SKM-1 (cell line): Measurements from ENCODE around the gene AKAP13.
"Not testable (repeated sequence)": the region's sequence is repeated elsewhere in the genome, so short reads cannot be mapped to it uniquely, and the experiment has no call there.

ENCODE experiments used
- DNase-seq: peaks from one replicate; lab custom pipeline; 2025; ENCODE audit not compliant: unreplicated experiment; lab: John Stamatoyannopoulos, UW

Gene AKAP13

DNA sequence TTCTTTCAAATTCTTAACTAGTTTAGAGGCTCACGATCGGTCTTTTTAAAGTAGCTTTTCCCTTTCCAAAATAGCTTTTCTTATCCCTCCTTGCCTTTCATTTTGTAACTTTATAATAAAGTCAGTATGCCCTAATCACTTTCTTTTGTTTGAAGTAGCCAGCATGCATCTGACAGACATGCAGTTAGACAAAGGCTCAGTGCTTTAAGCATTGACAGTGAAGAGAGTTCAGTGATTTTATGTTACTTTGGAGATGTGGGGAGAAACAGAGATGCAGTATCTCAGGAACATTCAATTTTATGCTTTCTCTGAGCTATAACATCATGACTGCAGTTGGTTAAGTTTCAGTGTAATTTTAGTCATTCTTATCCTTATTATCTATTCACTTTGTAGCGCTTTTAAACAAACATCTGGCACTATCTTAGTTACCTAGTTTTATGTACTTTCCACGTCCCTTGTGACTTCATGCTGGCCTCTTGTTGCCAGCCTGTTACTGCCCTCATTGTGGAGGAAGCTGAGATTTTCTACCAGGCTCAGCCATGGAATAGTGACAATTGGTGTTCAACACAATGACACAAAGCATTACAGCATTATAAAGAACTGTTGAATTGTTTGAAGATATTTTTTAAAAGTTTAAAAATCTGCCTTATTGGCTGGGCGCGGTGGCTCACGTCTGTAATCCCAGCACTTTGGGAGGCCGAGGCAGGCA, 90.3 kb downstream of the AKAP13 start:
- no peak for DNase-seq

DNA sequence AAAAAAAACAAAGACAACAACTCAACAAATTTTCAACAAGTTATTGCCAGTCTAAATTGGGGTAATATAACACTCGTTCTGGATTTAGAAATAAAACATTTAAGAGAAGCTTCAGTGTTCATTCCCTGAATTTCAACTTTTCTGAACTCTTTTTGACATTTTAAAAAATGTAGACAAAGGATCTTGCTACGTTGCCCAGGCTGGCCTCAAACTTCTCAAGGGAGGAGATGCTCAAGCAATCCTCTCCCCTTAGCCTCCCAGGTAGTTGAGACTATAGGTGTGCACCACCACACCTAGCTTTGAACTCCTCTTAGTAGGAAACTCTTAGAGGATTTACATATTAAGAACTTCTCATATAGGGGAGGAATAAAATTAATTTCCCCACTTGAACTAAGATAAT, 91.9 kb downstream of the AKAP13 start:
- no peak for DNase-seq

DNA sequence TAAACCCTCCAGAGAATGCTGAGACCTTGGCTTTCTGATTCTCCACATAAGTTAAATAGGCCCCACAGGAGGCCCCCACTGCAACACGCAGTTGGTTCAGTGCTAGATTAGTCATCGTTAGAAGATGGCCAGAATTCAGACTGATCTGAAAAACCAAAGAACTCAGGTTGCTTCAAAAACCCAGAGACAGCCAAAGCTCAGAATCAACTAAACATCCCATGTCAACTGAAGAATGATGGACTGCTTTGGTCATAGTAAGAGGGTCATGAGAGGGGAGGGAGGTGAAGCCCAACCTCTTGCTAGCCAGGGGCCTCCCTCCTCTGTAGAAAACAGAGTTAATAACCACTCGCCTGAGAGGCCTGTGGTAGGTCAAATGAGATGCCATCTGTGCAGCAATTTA, 93.1 kb downstream of the AKAP13 start:
- DNase-seq = no peak

DNA sequence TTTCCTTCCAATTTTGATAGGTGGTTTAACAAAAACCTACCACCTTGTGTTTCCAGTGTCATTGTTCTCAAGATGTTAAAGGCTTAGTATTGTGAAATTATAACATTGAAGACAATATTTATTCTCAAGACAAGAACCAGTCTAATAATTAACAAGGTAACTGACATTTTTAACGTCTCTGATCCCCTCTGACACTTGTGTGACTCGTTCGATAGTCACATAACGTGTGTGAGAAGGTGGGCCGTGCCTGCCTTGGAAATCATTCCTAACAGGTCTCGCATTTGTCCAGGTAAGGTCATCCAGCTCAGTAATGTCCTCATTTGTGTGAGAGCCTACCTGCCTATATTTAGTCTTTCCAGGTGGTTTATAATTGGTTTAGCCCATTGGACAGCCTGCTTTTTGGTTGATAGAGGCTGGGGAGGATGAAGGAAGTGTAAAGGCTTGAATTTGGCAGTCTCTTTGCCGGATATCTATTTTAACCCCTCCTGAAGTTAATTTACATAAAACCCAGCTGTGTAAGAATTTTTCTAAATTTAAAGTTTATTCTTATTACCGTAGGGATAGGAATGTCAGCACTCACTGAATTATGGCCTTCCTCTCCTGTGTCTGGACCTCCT, 94.4 kb downstream of the AKAP13 start:
- DNase-seq = no peak

DNA sequence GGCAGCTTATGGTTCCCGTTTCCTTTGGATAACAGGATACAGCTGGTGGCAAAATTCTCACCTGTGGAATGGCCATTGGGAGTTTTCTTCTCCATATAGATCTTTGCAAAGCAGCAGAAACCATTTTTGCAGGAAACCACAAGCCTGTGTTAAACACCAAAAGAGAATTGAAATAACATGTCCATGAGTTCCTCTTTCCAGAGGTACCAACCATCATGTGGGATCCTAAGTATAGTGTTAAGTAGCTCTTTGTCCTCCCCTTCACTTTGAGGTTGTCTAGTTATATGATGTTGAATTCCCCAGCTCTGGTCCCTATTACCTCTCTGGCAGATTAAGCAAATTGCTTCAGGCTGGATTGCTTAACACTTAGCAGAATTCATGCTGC, 94.9 kb downstream of the AKAP13 start:
- peak; percentile 33 for DNase-seq

DNA sequence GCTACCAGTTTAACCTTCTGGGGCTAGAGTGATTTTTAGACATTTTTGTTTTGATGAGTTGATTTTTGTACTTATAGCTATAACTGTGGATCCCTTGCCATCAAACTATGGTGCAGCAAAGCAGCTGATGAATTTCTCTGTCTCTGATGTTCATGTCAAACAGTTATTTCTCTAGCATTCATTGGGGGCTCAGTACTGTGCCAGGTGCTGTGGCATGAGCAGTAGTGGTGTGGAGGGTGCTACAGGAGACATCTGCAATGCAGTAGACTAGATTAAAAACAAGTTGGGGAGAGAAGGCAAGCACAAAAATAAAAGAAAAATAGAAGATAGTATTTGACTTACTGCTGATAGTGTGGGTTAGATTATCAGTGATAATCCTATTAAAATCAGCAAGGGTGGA, 95.3 kb downstream of the AKAP13 start:
- DNase-seq = no peak

DNA sequence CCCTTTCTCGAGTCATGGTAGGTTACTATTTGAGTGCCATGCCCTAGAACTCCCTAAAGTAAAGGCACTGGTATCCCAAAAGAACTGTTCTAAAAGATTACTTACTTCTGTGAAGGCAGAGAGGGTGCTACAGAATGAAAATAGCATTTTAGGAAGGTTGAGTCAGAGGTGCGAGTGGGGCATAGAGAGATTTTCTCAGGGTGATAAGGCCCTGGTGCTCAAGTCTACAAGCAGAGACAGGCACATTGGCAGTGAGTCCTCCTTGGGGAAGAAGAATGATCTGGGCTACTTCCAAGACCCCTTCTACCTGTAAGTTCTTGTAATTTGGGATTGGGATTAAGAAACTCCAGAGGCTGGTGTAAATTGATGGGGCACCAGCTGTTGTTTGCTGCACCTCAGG, 96.7 kb downstream of the AKAP13 start:
- no peak for DNase-seq

DNA sequence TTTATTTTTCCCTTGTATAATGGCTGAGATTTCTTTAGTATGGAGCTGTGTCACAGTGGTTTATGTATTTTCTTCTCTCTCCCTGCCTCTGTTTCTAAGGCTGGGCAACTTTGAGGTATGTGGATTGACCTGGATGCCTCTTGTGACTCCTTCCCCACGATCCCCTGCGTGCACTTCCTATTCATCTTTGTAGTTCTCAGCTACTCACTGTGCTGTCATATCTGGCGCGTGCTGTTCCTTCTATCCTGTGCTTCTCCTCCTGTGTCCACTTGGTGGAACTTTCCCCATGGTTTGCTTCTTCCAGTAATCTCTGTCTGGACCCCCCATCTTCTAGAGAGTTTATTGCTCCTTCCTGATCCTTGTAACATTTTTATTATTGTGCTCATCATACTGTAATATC, 97.3 kb downstream of the AKAP13 start:
- DNase-seq = no peak

DNA sequence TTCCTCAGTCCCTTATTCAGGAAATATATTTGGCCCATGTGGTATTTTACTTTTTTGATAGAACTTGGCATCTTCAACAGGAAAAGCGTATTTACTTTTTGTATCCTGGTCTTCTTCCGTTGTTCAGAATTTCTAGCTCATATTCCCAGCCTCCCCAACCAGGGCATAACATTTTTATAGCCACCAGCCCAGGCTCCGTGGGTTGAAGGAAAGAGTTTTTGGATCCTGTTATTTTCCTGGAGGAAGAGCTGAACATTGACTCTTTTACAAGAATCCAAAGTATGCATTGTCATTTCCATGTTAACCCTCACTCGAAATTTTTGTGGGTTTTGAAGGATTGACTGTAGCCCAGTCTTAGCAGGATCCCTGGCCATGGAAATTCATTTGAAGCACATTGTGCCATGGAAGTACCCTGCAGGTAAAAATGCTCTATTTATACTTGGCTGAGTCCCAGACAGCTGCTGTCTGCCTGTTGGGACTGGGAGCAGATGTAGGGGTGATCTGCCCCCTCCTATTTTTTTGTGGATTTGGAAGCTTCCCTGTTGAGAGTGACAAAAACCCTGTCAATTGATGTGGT, 98.8 kb downstream of the AKAP13 start:
- no peak for DNase-seq

DNA sequence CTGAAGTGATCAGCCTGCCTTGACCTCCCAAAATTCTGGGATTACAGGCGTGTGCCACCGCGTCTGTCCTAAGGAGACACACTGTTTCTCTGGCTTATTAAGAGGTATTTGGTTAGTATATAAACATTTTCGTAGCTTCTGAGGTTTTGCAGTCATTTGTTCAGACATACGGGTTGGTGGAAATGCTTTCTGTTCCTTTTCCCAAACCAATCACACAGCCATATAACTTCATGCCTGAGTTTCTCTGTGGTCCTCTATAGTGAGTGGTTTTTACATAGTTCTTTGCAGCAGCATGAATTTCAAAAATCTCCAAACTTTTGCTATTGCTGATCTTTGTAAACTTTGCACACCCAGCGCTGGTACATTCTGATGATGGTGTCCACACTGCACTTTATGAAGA, 100.5 kb downstream of the AKAP13 start:
- DNase-seq = no peak

DNA sequence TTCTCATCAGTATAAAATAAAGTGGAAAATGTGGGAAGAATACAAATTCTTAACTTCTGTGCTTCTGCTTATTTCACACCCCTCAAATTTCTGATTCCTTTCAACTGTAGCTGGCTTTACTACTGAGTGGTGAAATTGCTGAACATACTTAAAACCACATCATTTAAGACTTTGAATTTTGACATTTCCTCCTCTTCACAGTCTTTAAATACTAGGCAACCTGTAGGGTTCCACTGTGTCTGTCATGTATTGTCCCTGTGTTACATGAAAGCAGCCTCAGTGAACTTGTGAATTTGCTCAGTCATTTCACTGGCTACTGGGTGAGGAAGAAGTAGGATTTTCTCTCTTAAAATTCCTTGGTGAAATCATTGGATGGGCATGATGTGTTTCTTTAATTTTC, 101.1 kb downstream of the AKAP13 start:
- DNase-seq = not testable (repeated sequence)

DNA sequence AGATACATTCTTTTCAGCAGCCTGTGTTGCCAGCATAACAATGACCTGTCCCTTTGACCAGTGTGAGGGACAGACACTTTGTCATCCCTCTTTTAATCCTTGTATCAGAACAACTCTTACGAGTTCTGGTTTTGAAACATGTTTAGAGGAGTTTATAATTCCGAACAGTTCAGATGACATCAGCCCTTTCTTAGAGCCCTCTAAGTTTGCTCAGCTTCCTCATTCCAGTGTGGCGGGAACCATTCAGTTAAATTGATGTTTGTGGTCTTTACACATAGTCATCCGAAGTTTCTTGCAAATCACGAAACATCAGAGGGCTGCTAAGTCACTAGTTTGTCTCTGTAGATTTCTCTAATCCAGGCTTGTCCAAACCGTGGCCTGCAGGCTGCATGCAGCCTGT, 102.5 kb downstream of the AKAP13 start:
- DNase-seq = peak; percentile 60

DNA sequence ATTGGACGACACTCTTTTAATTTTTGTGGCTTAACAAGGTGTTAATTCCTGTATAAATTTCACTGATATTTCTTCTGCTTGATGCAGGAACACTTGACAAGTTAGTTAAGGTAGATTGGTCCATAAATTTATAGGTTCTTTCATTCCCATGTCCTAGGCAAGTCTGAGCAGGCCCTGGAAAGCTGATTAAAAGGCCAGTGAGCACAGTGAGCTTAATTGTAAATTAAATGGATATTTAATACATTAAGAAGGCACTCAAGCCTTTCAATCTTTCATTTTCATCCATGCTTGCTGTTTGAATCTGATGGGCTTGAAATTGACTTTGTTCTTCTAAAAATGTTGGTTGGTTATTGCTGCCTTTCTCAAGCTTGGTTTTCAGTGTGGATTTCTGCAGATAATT, 103.6 kb downstream of the AKAP13 start:
- DNase-seq = not testable (repeated sequence)

DNA sequence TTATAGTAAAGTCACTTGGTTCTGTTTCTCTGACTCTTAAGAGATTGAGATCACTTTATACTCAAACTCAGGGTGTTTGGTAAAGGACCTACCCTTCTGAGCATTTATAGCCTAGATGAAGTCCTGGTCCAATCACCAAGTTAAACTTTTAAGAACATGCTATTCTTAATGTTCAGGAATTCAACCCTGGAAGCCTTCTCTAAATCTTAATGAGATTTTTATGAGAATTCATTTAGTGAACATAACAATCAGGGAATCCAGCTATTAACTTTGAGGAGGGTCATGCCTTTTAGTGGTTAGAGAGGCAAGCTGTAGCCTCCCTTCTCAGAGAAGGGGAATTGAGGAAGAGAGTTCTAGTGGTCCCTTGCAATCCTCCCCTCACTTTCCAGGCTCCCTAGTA, 104.5 kb downstream of the AKAP13 start:
- not testable (repeated sequence) for DNase-seq

DNA sequence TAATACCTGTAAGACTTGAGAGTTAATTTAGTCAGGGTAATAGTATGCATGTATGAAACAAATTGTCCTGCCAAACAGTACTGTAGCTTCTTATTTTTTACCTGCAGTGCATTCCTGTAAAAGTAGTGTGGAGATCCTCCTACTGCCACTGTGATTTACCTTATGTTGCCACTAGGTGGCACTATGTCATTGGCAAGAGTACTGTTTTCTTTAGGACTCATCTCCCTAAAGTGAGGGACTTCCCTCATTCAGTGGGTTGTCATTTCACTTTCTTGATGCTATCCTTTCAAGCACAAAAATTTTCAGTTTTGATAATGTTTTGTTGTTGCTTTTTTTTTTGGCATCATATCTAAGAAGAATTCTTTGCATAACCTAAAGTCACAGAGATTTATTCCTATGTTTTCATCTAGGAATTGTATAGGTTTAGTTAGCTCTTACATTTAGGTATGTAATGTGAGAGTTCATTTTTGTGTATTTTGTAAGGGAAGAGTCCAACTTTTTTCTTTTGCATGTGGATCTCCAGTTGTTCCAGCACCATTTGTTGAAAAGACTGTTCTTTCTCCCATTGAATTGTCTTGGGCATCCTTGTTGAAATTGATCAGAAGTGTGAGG, 105.7 kb downstream of the AKAP13 start:
- DNase-seq = peak; percentile 72

DNA sequence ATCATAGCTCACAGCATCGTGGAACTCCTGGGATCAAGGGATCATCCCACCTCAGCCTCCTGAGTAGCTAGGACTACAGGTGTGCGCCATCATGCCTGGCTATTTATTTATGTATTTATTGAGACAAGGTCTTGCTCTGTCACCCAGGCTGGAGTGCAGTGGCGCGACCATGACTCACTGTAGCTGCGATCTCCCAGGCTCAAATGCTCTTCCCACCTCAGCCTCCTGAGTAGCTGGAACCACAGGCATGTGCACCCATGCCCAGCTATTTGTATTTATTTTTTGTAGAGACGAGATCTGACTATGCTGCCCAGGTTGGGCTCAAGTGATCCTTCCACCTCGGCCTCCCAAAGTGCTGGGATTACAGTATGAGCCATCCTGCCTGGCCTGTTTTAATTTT, 107.4 kb downstream of the AKAP13 start:
- DNase-seq = not testable (repeated sequence)

DNA sequence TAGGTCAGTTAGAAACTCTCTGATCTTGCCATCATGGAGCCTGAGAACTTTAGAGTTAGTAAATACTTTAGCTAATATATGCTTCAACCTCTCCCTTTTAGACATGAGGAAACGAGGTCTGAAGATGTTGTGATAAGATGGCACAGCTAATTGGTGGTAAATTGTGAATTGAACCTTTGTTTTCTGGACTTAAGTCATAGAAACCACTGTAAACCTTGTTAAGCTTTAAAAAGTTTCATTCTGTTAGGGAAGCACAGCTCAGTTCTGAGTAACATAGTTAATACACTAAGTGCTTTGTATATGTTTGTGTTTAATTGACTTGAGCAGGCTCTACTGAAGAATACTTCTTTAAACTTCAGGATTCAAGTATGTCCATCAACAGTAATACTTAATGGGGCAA, 108.6 kb downstream of the AKAP13 start:
- DNase-seq = no peak

DNA sequence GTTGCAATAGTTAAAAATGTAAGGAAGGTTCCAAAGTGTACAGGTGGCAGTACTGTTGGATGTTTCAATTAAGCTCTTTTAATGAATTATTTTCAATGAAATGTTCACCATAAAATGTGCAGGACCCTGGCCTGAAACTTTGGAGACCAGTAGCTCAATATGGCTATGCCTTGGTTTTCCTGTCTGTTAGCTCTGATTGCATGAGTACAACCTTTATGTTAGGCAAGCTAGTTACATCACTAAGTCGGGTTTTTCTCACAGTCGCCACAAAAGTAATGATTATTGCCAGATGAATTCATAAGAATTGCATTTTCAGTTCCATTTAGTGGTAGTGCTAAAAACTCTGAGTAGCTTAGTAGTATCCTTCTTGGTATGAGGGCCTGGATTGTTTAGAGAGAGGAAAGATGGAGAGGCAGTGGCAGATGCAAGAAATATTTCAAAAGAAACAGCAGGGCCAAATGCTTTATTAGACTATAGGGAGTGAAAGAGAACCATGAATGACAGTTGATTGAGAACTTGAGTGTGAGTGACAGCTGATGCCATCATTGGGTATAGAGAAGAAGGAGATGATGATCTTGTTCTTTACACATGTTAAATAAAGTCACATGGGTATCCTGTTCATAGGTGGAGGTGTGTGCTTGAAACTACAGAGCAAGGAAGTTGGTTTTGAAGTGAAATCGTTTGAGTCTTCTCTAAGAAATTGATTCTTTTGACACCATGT, 109.5 kb downstream of the AKAP13 start:
- no peak for DNase-seq

DNA sequence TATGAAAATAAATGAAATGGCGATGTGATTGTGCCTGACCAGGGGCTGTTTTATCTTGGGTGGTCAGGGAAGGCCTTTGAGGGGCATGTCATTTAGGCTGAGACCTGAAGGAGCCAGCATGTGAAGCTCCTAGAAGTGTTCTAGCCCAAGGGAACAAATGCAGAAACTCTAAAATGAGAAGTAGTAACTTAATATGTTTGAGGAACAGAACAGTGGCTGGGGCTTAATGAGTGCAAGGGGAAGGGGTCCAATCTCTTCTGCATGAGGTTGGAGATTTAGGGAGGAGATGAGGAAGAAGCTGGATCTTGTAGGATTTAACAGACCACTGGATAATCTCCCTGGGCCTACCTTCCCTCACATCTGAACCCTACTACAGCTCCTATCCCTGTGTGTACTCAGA, 110.5 kb downstream of the AKAP13 start:
- peak; percentile 6 for DNase-seq

DNA sequence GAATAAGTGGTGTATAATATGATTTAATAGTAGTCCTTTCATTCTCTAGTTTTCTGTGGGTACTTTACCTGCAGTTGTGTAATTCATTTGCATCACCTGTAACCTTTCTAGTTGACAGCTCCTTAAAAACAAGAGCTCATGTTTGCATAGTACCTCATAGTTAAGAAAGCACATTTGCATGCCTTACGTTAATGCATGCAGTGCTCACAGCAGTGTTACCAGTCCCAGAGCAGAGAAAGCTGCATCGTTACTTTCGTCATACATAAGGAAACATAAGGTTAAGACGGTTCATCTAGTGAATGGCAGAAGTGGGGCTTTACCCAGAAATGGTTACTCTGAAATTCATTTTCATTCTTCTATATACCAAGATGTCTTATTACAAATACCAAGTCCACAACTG, 111.3 kb downstream of the AKAP13 start:
- no peak for DNase-seq

DNA sequence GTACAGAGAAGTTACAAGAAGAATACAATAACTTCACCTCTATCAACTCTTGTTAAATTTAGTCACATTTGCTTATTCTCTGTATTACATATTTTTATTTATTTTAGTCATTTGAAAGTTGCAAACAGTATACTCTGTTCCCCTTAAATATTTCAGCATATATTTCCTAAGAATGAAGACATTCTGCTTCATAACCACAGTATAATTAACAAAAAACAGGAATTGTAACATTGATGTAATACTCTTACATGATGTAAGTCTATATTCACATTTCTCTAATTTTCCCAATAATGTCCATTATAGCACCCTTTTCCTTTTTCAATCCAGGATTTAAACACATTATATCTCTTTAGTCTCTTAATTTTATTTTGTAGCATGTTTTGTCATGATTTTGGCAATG, 112.0 kb downstream of the AKAP13 start:
- DNase-seq = no peak

DNA sequence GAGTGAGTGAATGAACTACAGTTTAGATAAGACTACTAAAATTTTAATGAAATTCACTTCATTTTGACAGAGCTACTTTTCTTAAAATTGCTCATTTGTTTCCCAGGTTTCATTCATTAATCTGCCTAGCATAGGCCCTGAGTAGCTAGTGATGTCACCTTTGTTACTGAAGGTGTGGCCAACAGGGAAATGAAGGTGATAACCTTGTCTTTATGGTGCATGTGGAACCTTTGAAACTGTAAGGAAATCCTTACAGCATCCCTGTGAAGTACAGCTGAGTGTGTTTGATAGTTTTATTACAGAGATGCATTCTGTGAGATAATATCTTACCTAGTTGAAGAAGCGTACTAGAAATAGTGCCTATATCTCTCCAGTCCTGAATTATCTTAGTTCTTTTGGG, 112.9 kb downstream of the AKAP13 start:
- DNase-seq = no peak
